Measurements from ENCODE around the gene CNMD. TPM values are rescaled to one million over a fixed set of nuclear protein-coding genes. Genes with fewer than 3 reads are reported as not detected.

CNMD gene
- total and polyA plus RNA-seq, 12 donors = 0.11 TPM; not detected in 11

DNA sequence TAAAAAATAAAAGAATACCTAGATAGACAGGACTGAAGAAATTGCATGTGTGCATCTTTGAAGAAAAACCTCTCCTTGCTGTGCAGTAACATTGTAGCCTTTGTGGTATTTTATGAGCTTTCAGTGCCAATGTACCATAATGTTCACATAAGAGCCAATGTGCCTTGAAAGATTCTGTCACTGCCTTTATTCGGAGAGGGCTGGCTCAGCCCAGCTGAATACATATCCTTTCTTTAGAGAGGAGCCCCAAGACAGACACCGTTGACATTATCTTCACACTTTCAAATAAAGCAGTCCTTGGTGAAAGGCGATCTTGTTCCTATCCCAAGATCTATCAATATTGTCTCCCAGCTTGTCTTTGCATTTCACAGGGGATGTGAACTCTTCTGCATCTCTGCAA, 18.5 kb upstream of the CNMD start:
- H3K27me3 ChIP-seq = no peaks in the 10 kb centered on the region
- no peaks in the 10 kb centered on the region for H3K36me3 ChIP-seq (replicated peaks in 1 of 2)
- H3K9me3 ChIP-seq (replicated peaks in 1 of 3) = no peaks in the 10 kb centered on the region
- no peak for TF ChIP-seq POLR2A (IDR thresholded peaks at IDR 0.05)
- TF ChIP-seq, protein P1, sequence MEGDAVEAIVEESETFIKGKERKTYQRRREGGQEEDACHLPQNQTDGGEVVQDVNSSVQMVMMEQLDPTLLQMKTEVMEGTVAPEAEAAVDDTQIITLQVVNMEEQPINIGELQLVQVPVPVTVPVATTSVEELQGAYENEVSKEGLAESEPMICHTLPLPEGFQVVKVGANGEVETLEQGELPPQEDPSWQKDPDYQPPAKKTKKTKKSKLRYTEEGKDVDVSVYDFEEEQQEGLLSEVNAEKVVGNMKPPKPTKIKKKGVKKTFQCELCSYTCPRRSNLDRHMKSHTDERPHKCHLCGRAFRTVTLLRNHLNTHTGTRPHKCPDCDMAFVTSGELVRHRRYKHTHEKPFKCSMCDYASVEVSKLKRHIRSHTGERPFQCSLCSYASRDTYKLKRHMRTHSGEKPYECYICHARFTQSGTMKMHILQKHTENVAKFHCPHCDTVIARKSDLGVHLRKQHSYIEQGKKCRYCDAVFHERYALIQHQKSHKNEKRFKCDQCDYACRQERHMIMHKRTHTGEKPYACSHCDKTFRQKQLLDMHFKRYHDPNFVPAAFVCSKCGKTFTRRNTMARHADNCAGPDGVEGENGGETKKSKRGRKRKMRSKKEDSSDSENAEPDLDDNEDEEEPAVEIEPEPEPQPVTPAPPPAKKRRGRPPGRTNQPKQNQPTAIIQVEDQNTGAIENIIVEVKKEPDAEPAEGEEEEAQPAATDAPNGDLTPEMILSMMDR (IDR thresholded peaks at IDR 0.05) = no peak
- H3K4me3 ChIP-seq = no peak overlapping the region
- H3K4me1 ChIP-seq (replicated peaks in 1 of 2) = no peaks in the 10 kb centered on the region
- WGBS, 4 donors = 48 to 66% (median 58%) methylated on average over 3 of the region's 3 CpGs
- intact Hi-C loops (cut with DNase I) = no loop called here
- H3K27ac ChIP-seq = no peak overlapping the region
- DNase-seq = no peak

DNA sequence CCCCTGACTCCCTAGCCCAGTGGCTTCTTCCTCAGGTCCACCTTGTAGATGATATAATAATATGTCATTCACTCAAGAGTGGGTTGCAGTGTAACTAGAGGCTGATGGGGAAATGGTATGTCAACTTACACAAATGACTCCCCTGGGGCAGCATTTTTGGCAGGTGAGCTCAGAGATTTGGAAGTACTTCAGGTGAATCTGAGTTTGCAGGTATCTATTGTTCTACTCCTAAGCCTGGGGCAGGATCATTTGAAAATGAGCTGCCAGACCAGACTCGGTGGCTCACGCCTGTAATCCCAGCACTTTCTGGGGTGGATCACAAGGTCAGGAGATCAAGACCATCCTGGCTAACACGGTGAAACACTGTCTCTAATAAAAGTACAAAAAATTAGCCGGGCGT, 11.6 kb upstream of the CNMD start:
- Histone ChIP-seq H3K4me1 (replicated peaks in 1 of 2) (no peaks in the 10 kb centered on the region), H3K27ac (no peak overlapping the region), H3K4me3 (no peak overlapping the region), H3K9me3 (replicated peaks in 1 of 3) (no peaks in the 10 kb centered on the region), H3K27me3 (no peaks in the 10 kb centered on the region), H3K36me3 (replicated peaks in 1 of 2) (no peaks in the 10 kb centered on the region)
- 74 to 80% (median 77%) methylated on average over 4 to 5 of the region's 5 CpGs for WGBS, 4 donors
- intact Hi-C loops (cut with DNase I) = no loop called here
- DNase-seq = no peak
- no peak for TF ChIP-seq POLR2A (IDR thresholded peaks at IDR 0.05)
- TF ChIP-seq, protein P1 (IDR thresholded peaks at IDR 0.05) = no peak

DNA sequence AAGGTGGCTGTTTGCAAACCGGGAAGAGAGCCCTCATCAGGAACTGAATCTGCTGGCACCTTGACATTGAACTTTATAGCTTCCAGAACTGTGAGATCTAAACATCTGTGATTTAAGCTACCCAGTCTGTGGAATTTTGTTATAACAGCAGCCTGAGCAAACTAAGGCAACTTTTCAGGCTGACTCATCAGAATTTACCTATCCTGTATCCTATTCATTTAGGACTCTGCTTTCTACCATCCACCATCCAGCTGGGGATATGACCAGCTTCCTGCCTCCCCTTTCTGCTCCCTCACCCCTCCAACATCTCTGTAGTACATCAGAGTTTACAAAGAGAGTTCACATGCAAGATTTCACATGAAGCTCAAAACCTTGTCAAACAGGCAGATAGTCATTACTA, 11.1 kb upstream of the CNMD start:
- WGBS, 4 donors = 61 to 81% (median 68%) methylated on average over 1 of the region's 1 CpG
- intact Hi-C loops (cut with DNase I) = no loop called here
- H3K27me3 ChIP-seq = no peaks in the 10 kb centered on the region
- DNase-seq = no peak
- no peak overlapping the region for H3K4me3 ChIP-seq
- H3K36me3 ChIP-seq (replicated peaks in 1 of 2) = no peaks in the 10 kb centered on the region
- no peak for TF ChIP-seq POLR2A (IDR thresholded peaks at IDR 0.05)
- TF ChIP-seq, protein P1 (IDR thresholded peaks at IDR 0.05) = no peak
- no peak overlapping the region for H3K27ac ChIP-seq
- H3K4me1 ChIP-seq (replicated peaks in 1 of 2) = no peaks in the 10 kb centered on the region
- no peaks in the 10 kb centered on the region for H3K9me3 ChIP-seq (replicated peaks in 1 of 3)

DNA sequence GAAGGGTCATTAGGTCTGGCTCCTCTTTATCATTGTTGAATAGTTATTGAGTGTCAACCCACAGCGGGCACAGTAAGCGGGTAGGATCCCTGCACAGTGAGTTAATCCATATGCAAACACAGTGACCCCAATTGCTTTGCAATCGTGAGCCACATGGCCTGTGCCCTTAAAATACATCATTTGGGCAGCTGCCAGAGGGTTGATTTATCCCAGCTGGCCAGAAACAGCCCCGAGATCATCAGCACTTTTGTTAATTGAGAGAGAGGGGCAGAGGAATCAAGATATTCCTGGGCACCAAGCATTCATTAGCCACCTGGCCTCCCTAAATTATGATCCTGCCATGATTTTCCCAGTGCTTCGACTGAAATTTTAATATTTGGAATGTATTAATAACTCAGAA, 9.8 kb upstream of the CNMD start:
- intact Hi-C loops (cut with DNase I) = no loop called here
- 25 to 35% (median 30%) methylated on average over 5 of the region's 5 CpGs for WGBS, 4 donors

More for the DNA sequence above, 9.8 kb upstream of the CNMD start:
- Histone ChIP-seq H3K27me3 (no peaks in the 10 kb centered on the region), H3K9me3 (replicated peaks in 1 of 3) (no peaks in the 10 kb centered on the region), H3K36me3 (replicated peaks in 1 of 2) (no peaks in the 10 kb centered on the region), H3K4me3 (no peak overlapping the region), H3K4me1 (replicated peaks in 1 of 2) (no peaks in the 10 kb centered on the region), H3K27ac (no peak overlapping the region)
- TF ChIP-seq, protein P1 (IDR thresholded peaks at IDR 0.05) = no peak
- no peak for TF ChIP-seq POLR2A (IDR thresholded peaks at IDR 0.05)
- DNase-seq = no peak

Data from adrenal gland (tissue), 12 donors.